ENCODE data around the gene STX3. TPM values are rescaled to one million over a fixed set of nuclear protein-coding genes. Genes with fewer than 3 reads are reported as not detected.

The STX3 gene
- total RNA-seq, result 40.3 and 41.0 TPM in 2 replicates

GRCh38 chr11:59754859-59755700, at the start of gene STX3:
Gene STX3 (plus strand): TSS chr11:59755376. CDS start chr11:59755606, 230 bp downstream.
- intact Hi-C loops (cut with micrococcal nuclease), result loop anchor here (1.0 to 5.0 kb wide), 9 partner anchors 12 to 1176 kb away; partner anchors contain the start of genes MRPL16, PATL1 and ZFP91

DNA sequence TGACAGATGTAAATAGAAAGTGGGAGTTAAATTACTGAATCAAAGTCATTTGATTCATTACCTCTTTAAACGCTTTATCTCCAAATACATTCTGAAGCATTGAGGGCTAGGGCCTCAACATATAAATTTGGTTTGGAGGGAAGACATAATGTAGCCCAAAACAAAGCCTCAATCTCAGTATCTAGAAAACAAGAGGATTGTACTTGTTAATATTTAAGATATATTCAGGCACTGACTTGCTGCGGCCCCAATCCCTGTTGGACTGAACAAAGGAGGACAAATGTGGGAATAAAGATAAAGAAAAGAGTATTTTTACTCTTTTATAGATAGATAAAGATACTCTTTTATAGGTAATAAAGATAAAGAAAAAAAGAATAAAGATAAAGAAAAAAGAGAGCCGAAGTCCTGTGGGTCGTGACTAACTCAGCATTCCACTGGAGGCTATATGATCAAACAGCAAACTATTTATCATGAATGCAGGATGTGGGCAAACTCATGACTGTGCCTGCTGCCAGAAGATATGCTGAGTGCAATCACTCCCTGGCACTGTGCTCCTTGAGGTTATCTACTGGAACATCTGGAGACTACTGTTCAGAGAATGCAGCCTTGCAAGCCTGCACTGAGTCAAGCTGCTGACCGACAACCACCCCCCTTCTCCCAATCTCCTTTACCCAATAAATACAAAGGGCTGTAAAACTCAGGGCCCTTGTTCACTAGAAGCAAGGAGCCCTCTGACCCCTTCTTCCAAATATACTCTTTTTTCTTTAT, 48.5 kb upstream of the STX3 start:
- intact Hi-C loops (cut with micrococcal nuclease), result no loop called here

DNA sequence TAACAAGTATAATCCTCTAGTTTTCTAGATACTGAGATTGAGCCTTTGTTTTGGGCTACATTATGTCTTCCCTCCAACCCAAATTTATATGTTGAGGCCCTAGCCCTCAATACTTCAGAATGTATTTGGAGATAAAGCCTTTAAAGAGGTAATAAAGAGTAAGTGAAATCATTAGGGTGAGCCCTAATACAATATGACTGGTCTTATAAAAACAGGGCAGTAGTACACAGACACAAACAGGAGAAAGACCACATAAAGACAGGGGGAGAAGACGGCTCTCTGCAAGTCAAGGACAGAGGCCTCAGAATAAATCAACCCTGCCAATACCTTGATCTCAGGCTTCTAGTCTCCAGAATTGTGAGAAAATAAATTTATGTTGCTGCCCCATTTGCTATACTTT, 47.8 kb upstream of the STX3 start:
- intact Hi-C loops (cut with micrococcal nuclease), result no loop called here

DNA sequence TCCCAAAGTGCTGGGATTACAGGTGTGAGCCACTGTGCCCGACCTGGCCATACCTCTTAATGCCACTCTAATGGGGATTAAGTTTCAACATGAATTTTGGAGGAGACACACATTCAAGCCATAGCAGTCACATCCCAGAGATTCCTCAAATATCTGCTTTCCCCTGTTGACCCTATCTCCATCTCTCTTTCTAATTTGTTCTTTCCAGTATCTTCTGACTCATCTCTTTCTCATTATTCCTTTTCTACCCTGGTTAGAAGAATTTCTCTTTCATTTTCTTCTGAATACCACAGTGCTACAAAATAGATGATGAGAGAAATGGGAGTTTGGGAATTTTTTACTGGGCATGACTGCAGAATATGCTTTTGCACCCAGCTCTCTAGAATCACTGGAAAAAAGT, 46.6 kb upstream of the STX3 start:
- intact Hi-C loops (cut with micrococcal nuclease), result no loop called here

DNA sequence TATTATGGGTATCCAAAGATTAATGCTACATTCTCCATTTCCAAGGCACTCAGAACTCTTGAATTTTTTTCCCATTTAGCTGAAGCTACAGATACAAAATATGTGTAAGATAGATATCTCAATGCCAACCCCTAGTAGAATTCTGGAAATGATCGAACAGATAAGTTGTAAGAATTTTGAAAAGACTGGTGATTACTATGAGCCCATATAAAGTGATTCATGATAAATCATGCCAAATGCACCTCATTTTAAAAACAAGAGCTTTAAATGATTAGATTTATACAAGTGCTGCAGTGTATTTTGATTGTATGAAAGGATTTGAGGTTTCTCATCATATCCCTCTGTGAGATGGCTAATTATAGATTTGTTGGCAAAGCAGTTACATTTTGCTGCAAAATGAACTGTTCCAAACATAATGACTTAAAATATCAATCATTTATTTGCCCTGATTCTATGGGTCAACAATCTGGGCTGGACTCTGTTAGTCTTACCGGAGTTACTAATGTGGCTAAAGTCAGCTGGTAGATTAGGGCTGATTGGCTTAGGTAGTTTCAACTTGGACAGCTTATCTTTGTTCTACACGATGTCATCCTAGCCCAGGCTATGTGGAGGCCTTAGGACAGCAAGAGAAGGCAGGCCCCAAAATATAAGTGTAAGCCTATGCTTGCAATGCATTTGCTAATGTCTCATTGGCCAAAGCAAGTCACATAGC, 44.9 kb upstream of the STX3 start:
- intact Hi-C loops (cut with micrococcal nuclease), result no loop called here

DNA sequence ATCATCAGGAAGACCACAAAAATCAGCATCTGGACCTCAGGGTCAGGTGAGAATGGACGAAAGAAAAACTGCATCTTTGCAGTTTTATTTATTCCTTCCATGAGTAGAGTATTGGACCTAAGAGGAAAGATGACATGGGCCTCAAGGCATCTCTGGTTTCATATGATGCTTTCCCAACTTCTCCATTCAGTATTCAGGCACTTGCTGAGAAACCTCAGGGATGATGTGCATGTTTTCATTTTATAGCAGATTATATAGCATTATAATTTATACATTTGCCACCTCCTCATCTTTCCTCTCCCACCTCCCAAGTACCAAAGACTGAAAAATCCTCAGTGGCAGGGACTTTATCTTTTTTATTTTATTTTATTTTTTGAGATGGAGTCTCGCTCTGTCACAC, 41.4 kb upstream of the STX3 start, which contains the start of gene OR10V1:
Gene OR10V1 (minus strand): TSS at position 101 of the 400 bp plus-strand sequence. CDS start 0 bp downstream, at position 101.
- intact Hi-C loops (cut with micrococcal nuclease), result no loop called here

GRCh38 chr11:59716051-59716450, 39.1 kb upstream of the STX3 start:
- intact Hi-C loops (cut with micrococcal nuclease), result no loop called here

DNA sequence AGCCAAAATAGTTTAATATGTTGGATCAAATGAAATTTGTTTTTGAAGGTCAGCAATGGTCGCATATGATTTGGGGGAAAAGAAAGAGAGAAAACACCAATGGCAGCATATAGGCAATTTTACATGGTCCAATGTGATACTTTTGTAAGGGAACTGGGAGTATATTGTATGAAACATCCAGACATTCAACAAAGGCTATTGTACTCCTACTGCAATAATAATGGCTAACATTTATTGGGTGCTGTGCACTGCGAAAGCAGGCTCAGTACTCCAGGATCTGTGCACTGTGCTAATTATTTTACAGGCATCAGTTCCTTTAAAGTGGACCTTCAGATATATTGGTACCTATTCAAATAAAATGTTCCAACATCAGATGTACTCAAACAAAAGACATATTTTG, 35.6 kb upstream of the STX3 start:
- intact Hi-C loops (cut with micrococcal nuclease), result no loop called here

DNA sequence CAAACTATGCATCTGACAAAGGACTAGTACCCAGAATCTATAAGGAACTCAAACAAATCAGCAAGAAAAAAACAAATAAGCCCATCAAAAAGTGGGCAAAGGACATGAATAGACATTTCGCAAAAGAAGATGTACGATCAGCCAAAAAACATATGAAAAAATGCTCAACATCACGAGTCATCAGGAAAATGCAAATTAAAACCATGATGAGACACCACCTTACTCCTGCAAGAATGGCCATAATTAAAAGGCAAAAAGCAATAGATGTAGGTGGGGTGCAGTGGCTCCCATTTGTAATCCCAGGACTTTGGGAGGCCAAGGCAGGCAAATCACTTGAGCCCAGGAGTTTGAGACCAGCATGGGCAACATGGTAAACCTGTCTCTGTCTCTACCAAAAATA, 31.1 kb upstream of the STX3 start:
- intact Hi-C loops (cut with micrococcal nuclease), result no loop called here

- intact Hi-C loops (cut with micrococcal nuclease), result no loop called here
These were observed 27.8 kb upstream of the STX3 start for GRCh38 chr11:59727426-59727825.

DNA sequence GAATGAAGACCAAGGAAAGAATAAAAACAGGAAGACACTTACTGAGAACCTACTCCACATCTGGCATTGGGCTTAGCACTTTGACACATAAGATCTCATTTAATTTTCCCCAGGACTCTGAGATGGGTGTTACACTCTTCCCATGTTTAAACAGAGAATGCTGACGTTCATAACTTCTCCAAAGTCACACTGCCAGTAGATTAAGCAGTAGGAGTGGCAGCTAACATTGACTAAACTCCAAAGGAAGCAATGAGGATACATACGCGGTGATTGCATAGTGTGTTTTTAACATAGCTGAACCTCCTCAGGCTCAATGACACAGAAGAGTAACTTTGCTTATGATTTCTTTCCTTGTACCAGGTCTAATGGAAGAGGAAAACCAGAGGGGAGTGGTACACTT, 27.0 kb upstream of the STX3 start:
- intact Hi-C loops (cut with micrococcal nuclease), result no loop called here

DNA sequence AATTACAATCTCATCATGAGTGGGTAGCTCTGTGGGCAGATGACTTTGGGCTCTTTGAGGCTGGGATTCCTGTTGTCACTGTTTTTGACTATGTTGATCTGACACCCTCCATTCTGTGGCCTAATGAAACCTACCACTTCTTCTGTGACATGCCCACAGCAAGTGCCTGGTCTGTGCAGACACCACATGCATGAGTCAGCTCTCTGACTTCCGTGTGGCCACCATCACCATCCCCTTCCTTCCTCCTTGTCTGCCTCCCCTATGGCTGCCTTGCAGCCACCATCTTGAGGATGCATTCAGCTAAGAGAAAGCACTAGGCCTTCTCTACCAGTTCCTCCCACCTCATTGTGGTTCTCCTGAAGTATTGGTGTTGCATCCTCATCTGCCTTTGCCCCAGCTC, 26.3 kb upstream of the STX3 start:
- intact Hi-C loops (cut with micrococcal nuclease), result no loop called here

GRCh38 chr11:59729834-59730233, 25.3 kb upstream of the STX3 start:
- intact Hi-C loops (cut with micrococcal nuclease), result no loop called here

GRCh38 chr11:59730896-59731565, 24.1 kb upstream of the STX3 start:
- intact Hi-C loops (cut with micrococcal nuclease), result no loop called here

DNA sequence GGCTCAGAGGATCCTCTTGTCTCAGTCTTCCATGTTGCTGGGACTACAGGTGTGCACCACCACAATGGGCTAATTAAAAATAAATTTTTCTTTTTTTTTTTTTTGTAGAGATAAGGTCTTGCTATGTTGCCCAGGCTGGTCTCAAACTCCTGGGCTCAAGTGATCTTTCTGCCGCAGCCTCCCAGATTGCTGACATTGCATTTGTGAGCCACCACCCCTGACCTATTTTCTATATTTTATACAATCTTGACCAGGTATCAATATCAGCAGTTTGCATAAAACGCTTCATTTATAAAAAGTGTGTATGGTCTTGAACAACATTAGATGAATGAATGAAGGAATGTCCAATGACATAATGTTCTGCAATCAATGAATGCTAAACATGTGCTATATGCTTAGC, 9.1 kb upstream of the STX3 start:
- intact Hi-C loops (cut with micrococcal nuclease), result no loop called here

DNA sequence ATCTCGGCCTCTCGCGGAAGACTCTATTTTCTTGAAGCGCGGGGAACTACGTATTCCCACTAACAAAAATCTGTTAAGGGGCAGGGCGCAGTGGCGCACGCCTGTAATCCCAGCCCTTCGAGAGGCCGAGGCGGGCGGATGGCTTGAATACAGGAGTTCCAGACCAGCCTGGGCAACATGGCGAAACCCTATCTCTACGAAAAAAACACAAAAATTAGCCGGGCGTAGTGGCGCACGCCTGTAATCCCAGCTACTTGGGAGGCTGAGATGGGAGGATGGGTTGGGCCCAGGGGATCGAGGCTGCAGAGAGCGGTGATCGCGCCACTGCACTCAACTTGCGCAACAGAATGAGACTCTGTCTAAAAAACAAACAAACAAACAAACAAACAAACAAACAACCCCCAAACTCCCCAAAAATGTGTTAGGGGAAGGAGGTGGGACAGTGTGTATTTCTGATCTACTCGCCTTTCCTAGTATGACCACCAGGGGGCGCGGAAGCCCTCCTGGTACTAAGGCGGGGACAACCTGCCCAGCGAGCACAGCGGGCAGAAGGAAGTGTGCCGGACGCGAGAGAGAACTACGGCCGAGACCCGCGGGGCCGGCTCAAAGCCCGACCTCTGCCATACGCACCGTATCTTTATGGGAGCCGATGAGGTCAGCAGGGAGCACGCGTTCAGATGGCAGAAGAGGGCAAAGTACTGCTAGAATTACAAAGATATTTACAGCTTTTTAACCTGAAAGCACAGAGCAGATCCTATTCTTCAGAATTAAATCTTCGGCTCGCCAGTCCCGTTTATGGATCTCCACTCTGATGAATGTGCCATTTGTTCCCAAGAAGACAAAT, 1.3 kb upstream of the STX3 start:
- intact Hi-C loops (cut with micrococcal nuclease), result loop anchor here (1.0 to 2.0 kb wide), 6 partner anchors 13 to 1175 kb away; partner anchors contain the start of genes MRPL16 and ZFP91

GRCh38 chr11:59754494-59754858, 700 bp upstream of the STX3 start:
- intact Hi-C loops (cut with micrococcal nuclease), result loop anchor here (1.0 to 2.0 kb wide), 6 partner anchors 13 to 1176 kb away; partner anchors contain the start of genes MRPL16 and ZFP91

DNA sequence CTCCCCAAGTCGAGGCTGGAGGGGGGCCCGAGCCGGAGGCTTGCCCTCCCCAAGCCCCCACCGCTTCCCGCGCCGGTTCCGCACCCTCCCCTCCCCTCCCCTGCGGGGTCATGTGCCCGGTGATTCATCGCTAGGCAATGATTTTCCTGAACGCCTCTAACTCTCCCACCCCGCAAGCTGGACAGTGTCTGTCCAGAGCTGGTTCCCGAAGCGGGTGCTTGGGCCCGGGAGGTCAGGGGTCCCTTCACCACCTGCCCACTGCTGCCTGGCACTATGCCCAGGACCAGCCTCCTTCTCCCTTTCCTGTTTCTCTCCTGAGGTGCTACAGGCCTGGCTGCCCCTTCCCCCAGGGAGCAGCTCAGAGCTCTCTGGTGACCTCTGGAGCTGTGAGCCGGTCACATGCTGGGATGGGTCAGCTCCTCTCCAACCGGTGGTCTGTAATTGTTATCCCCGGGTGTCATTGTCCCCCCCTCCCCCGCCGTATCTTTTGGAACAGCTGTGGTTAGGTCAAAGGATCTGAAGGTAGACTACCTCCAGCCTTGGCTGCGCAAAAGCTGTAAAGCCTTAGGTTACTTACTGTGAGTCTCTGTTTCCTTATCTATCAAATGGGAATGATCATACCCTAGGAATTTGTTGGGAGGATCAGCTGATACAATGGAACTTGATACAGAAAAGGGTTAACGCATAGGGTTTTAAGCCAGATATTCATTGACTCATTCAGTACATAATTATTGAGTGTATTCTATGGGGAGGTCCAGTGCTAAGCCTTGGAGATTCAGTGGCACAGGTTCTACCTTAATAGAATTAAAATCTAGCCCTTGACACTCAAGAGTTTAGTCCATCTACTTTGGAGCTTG, 753 bp downstream of the STX3 start:
- intact Hi-C loops (cut with micrococcal nuclease), result loop anchor here (1.0 to 5.0 kb wide), 6 partner anchors 17 to 1177 kb away; partner anchors contain the start of genes MRPL16, PATL1 and ZFP91

DNA sequence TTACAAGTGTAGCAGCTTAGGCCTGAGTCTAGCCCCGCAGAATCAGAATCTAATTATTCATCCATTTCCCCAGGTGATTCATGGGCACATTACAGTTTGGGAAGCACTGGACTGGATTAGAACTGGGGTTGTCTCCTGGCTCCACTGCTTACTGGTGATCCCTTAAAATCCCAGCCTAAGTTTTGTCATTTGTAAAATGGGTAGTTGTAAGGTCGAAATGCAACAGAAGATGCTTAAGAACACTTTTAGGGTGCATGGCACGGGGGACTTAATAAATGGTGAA, 1.3 kb downstream of the STX3 start:
- intact Hi-C loops (cut with micrococcal nuclease), result loop anchor here (5.0 kb wide), 1 partner anchor 101 kb away; no protein-coding TSS in a partner anchor
